B cell (primary cell): ENCODE data around the gene GGTLC2. TPM values are rescaled to one million over a fixed set of nuclear protein-coding genes. Genes with fewer than 3 reads are reported as not detected.
"Not testable (repeated sequence)": the region's sequence is repeated elsewhere in the genome, so short reads cannot be mapped to it uniquely, and the experiment has no call there.

Experiments used
- ATAC-seq: fragments of 200-7000 bp; cut with Tn5 transposase; one replicate; pipeline ENCODE4 v1.10.0; 2021; ENCODE audit warnings: low read depth, mild to moderate bottlenecking, moderate number of reproducible peaks, moderate library complexity
- CTCF ChIA-PET: fragments of 350-600 bp; sonication (Branson Sonifier 250); formaldehyde crosslinking; loops from one replicate; lab custom pipeline; 2021; ENCODE audit warnings: antibody characterized with exemption, inconsistent platforms; lab: Charles Lee
- POLR2A ChIA-PET: fragments of 350-600 bp; sonication (Branson Sonifier 250); formaldehyde crosslinking; loops from one replicate; lab custom pipeline; 2021; ENCODE audit warnings: antibody characterized with exemption; lab: Charles Lee
- DNase-seq: peaks from one replicate; pipeline ENCODE4 v3.0.0; 2013
- H2AFZ ChIP-seq: 2 replicates; pipeline ENCODE4 v1.6.1; 2012; ENCODE audit warnings: mild to moderate bottlenecking, low read depth, low read length; ENCODE audit not compliant: insufficient read depth, poor library complexity, severe bottlenecking
- H3K27ac ChIP-seq, 2 donors: 1 replicate in 1 of 2; 2 replicates in 1 of 2; pipeline ENCODE4 v1.5.1; 2012 to 2013; ENCODE audit warnings: low read length in 2 of 2, mild to moderate bottlenecking in 2 of 2, moderate library complexity in 1 of 2
- H3K27me3 ChIP-seq, 4 experiments: fragments of 200-600 bp in 1 of 4; sonication (generic) in 1 of 4; replicated peaks in 1 of 4; 1 replicate in 2 of 4; 2 replicates in 2 of 4; pipeline versions ENCODE4 v1.6.1 to v1.7.0; 2013 to 2016; ENCODE audit warnings: low read length in 3 of 4, mild to moderate bottlenecking in 2 of 4, mixed read lengths in 1 of 4, moderate library complexity in 1 of 4; ENCODE audit not compliant: insufficient read depth in 4 of 4, control insufficient read depth in 3 of 4; ENCODE audit errors: control extremely low read depth in 1 of 4
- H3K36me3 ChIP-seq, 2 experiments: replicated peaks in 1 of 2; 1 replicate in 1 of 2; 2 replicates in 1 of 2; pipeline versions ENCODE4 v1.6.1 to v1.7.1; 2013; ENCODE audit warnings: low read length in 1 of 2; ENCODE audit not compliant: insufficient read depth in 2 of 2, control insufficient read depth in 1 of 2; ENCODE audit errors: control extremely low read depth in 1 of 2, extremely low read depth in 1 of 2
- H3K4me1 ChIP-seq, 2 donors: fragments of 200-600 bp in 1 of 2; sonication (generic) in 1 of 2; 1 replicate in 1 of 2; 2 replicates in 1 of 2; pipeline versions ENCODE4 v1.5.1 to v1.6.1; 2013 to 2017; ENCODE audit warnings: low read length in 2 of 2; ENCODE audit not compliant: control insufficient read depth in 2 of 2, insufficient read depth in 2 of 2
- H3K4me2 ChIP-seq: replicated peaks from 2 replicates; pipeline ENCODE3; 2012; ENCODE audit warnings: mild to moderate bottlenecking, low read depth, low read length; ENCODE audit not compliant: poor library complexity, severe bottlenecking
- H3K4me3 ChIP-seq, 5 experiments: fragments of 200-600 bp in 1 of 5; sonication (generic) in 1 of 5; 1 replicate in 3 of 5; 2 replicates in 2 of 5; pipeline versions ENCODE4 v1.5.1 to v1.7.0; 2011 to 2016; ENCODE audit warnings: low read length in 4 of 5, mild to moderate bottlenecking in 4 of 5, low read depth in 2 of 5, control low read depth in 1 of 5, moderate library complexity in 1 of 5; ENCODE audit not compliant: insufficient read depth in 1 of 5; ENCODE audit errors: control extremely low read depth in 1 of 5, extremely low read depth in 1 of 5
- H3K79me2 ChIP-seq: fragments of 200-600 bp; sonication (generic); one replicate; pipeline ENCODE4 v1.6.0; 2016; ENCODE audit warnings: low read length; ENCODE audit not compliant: control insufficient read depth, insufficient read depth
- H3K9ac ChIP-seq: fragments of 200-600 bp; sonication (generic); 2 replicates; pipeline ENCODE4 v1.6.1; 2017; ENCODE audit warnings: mild to moderate bottlenecking, low read length, moderate library complexity
- H3K9me3 ChIP-seq, 3 donors: one replicate each; pipeline versions ENCODE4 v1.6.1 to v1.7.1; 2013; ENCODE audit warnings: low read length in 2 of 3; ENCODE audit not compliant: control insufficient read depth in 2 of 3, insufficient read depth in 1 of 3; ENCODE audit errors: control extremely low read depth in 1 of 3
- H4K20me1 ChIP-seq: 2 replicates; pipeline ENCODE4 v1.6.0; 2012; ENCODE audit warnings: mild to moderate bottlenecking, low read length; ENCODE audit not compliant: insufficient read depth, control insufficient read depth, poor library complexity, severe bottlenecking
- H3K27ac Mint-ChIP-seq: one replicate; pipeline ENCODE4 v1.8.0; 2021; ENCODE audit warnings: mixed read lengths
- H3K27me3 Mint-ChIP-seq: one replicate; pipeline ENCODE4 v1.8.0; 2021; ENCODE audit warnings: mixed read lengths
- H3K4me1 Mint-ChIP-seq: one replicate; pipeline ENCODE4 v1.8.0; 2021; ENCODE audit warnings: mixed read lengths
- H3K4me3 Mint-ChIP-seq: one replicate; pipeline ENCODE4 v1.8.0; 2021; ENCODE audit warnings: mixed read lengths
- H3K9me3 Mint-ChIP-seq: one replicate; pipeline ENCODE4 v1.8.0; 2022; ENCODE audit warnings: mixed read lengths; ENCODE audit not compliant: insufficient read depth
- CTCF ChIP-seq: fragments of 200-600 bp; IDR thresholded peaks from one replicate; pipeline ENCODE4 v1.8.0; 2022; ENCODE audit warnings: antibody characterized with exemption, mild to moderate bottlenecking
- WGBS: methylation state at CpG from one replicate; pipeline ENCODE4 v1.1.5; 2013; ENCODE audit warnings: missing lambda C conversion rate; ENCODE audit not compliant: insufficient coverage; 5-methylcytosine and 5-hydroxymethylcytosine counted together
- intact Hi-C: fragments of 100-400 bp; cut with micrococcal nuclease; formaldehyde crosslinking; loops from one replicate; pipeline ENCODE4 v1.10.0; 2022
- polyA plus RNA-seq: library from polyadenylated mRNA; depleted of rRNA; stranded (reverse); fragments of >200 nt; gene quantifications from 2 replicates; pipeline ENCODE4 v1.2.3, GENCODE V29; 2012
- total RNA-seq, 2 donors: library from RNA; stranded (reverse); fragments of 120-200 nt in 1 of 2; gene quantifications; 1 replicate in 1 of 2; 2 replicates in 1 of 2; pipeline versions ENCODE4 v1.2.3 to v1.2.4, GENCODE V29; 2013 to 2022

GGTLC2 gene
- total and polyA plus RNA-seq, 2 donors (not counting 1 experiment from before 2014, with no cell fraction given), result not detected

- H3K4me1 Mint-ChIP-seq, H3K27me3 Mint-ChIP-seq, H3K27ac ChIP-seq, H3K4me2 ChIP-seq, H3K4me1 ChIP-seq, H3K9ac ChIP-seq, ATAC-seq, H3K4me3 Mint-ChIP-seq, H3K36me3 ChIP-seq, H3K27ac Mint-ChIP-seq, intact Hi-C loops, H3K9me3 Mint-ChIP-seq, POLR2A ChIA-PET, H3K4me3 ChIP-seq, H3K27me3 ChIP-seq, H3K79me2 ChIP-seq, CTCF ChIA-PET, DNase-seq, H4K20me1 ChIP-seq, H2AFZ ChIP-seq, H3K9me3 ChIP-seq: not testable (repeated sequence)
- WGBS, result no CpG with 5 or more reads among the region's 15 CpGs
These were observed 12.2 kb upstream of the GGTLC2 start for GRCh38 chr22:22632226-22632625.

- H3K27me3 ChIP-seq, ATAC-seq, H3K9ac ChIP-seq, H3K27ac ChIP-seq, H3K4me3 Mint-ChIP-seq, intact Hi-C loops, H3K9me3 Mint-ChIP-seq, H4K20me1 ChIP-seq, DNase-seq, H3K4me3 ChIP-seq, POLR2A ChIA-PET, H3K4me1 Mint-ChIP-seq, H3K4me2 ChIP-seq, H3K36me3 ChIP-seq, H2AFZ ChIP-seq, H3K27me3 Mint-ChIP-seq, H3K27ac Mint-ChIP-seq, CTCF ChIA-PET, H3K4me1 ChIP-seq, H3K79me2 ChIP-seq, H3K9me3 ChIP-seq: not testable (repeated sequence)
- WGBS, result 95% methylated on average over 9 of the region's 14 CpGs
These were observed 10.9 kb upstream of the GGTLC2 start for GRCh38 chr22:22633533-22633932.

- ATAC-seq, H3K4me3 Mint-ChIP-seq, H3K9me3 Mint-ChIP-seq, H3K4me2 ChIP-seq, H3K4me3 ChIP-seq, H3K79me2 ChIP-seq, intact Hi-C loops, CTCF ChIA-PET, H3K9ac ChIP-seq, H2AFZ ChIP-seq, H3K27ac Mint-ChIP-seq, H3K27me3 ChIP-seq, H4K20me1 ChIP-seq, DNase-seq, H3K4me1 ChIP-seq, H3K4me1 Mint-ChIP-seq, POLR2A ChIA-PET, H3K27ac ChIP-seq, H3K9me3 ChIP-seq, H3K27me3 Mint-ChIP-seq, H3K36me3 ChIP-seq: not testable (repeated sequence)
- WGBS, result no CpG with 5 or more reads among the region's 7 CpGs
- TF ChIP-seq CTCF, result peak; percentile 27
These were observed 8.2 kb upstream of the GGTLC2 start for GRCh38 chr22:22636260-22636659.

- POLR2A ChIA-PET, H3K4me1 ChIP-seq, CTCF ChIA-PET, H3K27ac Mint-ChIP-seq, ATAC-seq, H3K4me3 Mint-ChIP-seq, DNase-seq, H3K9me3 Mint-ChIP-seq, H3K79me2 ChIP-seq, H3K27ac ChIP-seq, H3K36me3 ChIP-seq, H3K4me3 ChIP-seq, H3K4me1 Mint-ChIP-seq, H3K4me2 ChIP-seq, H3K27me3 ChIP-seq, intact Hi-C loops, H3K27me3 Mint-ChIP-seq, H2AFZ ChIP-seq, H3K9me3 ChIP-seq, H4K20me1 ChIP-seq, H3K9ac ChIP-seq: not testable (repeated sequence)
- no CpG with 5 or more reads among the region's 17 CpGs for WGBS
These were observed 6.1 kb upstream of the GGTLC2 start for GRCh38 chr22:22638313-22638712.
